Astrocyte (in vitro differentiated cells and primary cell): ENCODE measurements around the gene DBP.

Experiments
- CTCF ChIP-seq: IDR thresholded peaks from 2 replicates; pipeline ENCODE4 v1.5.1; 2011; ENCODE audit warnings: low read depth, mild to moderate bottlenecking, inconsistent platforms, low read length, moderate library complexity; ENCODE audit not compliant: insufficient read depth
- EZH2 ChIP-seq: IDR thresholded peaks from 2 replicates; pipeline ENCODE4 v1.6.1; 2012; ENCODE audit warnings: mild to moderate bottlenecking, low read length, inconsistent platforms; ENCODE audit not compliant: insufficient read depth

DNA sequence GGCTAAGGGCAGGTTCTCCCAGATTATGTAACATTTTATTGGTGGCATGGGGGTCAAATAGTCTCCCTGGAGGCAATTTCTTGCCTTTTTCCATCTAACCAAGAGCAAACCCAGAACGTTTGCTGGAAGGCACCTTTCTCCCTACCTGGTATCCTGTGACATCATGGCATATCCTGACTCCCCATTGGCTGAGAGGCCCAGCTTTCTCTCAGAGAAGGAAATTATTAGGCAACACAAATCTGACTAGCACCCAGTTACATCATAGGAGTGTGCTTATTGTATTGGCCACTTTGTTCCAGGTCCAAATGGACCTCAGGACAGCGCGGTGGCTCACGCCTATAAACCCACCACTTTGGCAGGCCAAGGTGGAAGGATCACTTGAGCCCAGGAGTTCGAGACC, 22.6 kb upstream of the DBP start:
- no peak for TF ChIP-seq CTCF
- TF ChIP-seq EZH2: no peak
